IPS-18c (cell line): ENCODE data around the gene DSG3.
"Not testable (repeated sequence)": the region's sequence is repeated elsewhere in the genome, so short reads cannot be mapped to it uniquely, and the experiment has no call there.

ENCODE experiments used
- H3K4me3 ChIP-seq: 2 replicates; pipeline ENCODE4 v1.7.0; 2013; ENCODE audit warnings: low read depth, mild to moderate bottlenecking, low read length, moderate library complexity; ENCODE audit not compliant: insufficient read depth
- H3K9me3 ChIP-seq: one replicate; pipeline ENCODE4 v1.6.1; 2013; ENCODE audit warnings: mild to moderate bottlenecking, low read length, moderate library complexity; ENCODE audit not compliant: control insufficient read depth, insufficient read depth

The DSG3 gene

DNA sequence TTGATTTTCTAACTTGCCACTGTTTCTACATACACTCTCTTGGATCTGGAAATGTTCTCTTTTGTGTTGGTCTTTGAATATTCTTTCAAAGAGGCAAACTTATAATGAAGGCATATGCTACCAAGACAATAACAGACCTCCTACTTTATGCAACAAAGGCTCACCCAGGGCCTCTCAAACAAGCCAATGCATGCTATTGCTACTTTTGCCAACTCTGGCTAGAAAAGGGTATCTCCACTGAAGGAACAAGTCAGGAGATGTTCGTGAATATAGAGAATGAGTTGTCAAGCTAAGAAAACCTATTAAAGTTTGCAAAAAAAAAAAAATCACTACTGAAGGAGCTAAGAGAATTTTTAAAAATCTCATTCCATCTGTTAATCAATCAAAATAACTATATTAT, 34.5 kb downstream of the DSG3 start:
- Histone ChIP-seq H3K9me3 (no peaks in the 10 kb centered on the region), H3K4me3 (no peak overlapping the region)

- Histone ChIP-seq H3K4me3 (no peak overlapping the region), H3K9me3 (no peaks in the 10 kb centered on the region)
These were observed 35.9 kb downstream of the DSG3 start for GRCh38 chr18:31483396-31483795.

DNA sequence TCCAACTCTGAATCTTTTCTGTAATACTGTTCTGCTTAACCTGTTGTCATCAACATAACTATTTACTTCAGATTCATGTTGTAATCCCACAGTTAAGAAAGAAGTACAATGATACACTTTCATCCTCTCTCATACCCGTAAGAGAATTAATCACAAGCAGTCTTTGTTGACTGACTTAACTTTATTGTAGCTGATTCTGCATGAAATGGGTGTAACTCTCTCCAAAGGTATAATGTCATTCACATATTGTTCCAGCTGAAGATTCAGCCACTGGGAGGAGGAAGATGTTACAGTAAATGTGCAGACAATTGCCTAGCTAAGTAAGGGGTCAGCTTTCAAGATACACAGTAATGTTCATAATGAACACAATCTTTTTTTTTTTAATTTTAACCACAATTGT, 36.9 kb downstream of the DSG3 start:
- no peak overlapping the region for H3K4me3 ChIP-seq

DNA sequence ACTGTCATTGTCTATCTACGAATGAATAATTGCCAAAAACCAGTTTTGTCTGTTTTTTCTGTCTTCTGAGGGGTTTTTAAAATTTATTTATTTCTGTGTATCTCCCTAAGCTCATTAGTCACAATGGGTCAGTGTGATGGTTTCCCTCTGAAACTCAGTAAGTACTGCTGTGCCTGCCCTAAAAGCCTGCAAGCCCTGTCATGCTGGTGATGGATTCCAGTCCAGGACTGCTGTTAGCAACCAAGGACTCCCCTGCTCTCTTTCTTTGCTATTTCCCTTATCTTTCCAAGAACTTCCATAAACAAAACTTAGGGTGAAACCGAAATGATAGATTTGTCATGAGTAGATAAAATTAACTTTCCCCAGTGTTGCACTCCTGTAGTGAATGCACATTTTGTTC, 38.6 kb downstream of the DSG3 start:
- H3K9me3 ChIP-seq = no peaks in the 10 kb centered on the region
- no peak overlapping the region for H3K4me3 ChIP-seq

More for the DNA sequence above, 36.9 kb downstream of the DSG3 start:
- H3K9me3 ChIP-seq = no peaks in the 10 kb centered on the region

DNA sequence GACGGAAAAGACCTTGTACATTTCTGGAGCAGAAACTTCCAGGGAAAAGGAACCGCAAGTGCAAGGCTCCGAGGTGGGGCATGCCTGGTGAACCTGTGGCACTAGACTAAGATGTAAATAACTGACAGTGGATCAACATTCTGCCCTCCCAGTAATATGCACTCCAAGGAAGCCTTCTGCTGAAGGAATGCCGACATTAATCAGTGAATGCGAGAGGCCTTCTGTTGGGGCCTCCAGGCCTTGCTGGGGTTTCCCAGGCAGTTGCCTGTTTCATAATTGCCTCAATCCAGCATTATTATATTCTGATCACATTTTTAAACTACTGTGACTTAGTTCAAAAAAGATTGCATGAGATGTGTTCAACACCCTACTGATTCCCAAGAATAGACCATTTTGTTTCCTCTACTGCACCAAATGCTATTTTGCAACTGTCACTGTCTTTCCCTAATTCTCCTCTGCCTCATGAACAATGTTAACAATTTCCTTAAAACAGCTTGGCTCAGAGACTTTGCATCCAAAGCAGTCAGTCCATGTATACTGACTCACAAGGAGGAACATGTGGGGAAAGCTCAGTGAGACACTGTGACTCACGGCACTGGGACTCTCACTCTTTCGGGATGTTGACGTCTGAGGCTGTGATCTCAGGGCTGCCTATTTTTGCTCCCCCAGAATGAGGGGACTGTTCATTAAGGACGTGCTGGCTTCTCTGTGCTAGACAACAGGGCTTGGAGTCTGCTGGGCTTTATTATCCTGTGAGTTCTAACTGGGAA, 39.9 kb downstream of the DSG3 start:
- Histone ChIP-seq H3K4me3 (no peak overlapping the region), H3K9me3 (no peaks in the 10 kb centered on the region)

- Histone ChIP-seq H3K4me3 (no peak overlapping the region), H3K9me3 (no peaks in the 10 kb centered on the region)
These were observed 41.8 kb downstream of the DSG3 start for GRCh38 chr18:31489311-31489710.

DNA sequence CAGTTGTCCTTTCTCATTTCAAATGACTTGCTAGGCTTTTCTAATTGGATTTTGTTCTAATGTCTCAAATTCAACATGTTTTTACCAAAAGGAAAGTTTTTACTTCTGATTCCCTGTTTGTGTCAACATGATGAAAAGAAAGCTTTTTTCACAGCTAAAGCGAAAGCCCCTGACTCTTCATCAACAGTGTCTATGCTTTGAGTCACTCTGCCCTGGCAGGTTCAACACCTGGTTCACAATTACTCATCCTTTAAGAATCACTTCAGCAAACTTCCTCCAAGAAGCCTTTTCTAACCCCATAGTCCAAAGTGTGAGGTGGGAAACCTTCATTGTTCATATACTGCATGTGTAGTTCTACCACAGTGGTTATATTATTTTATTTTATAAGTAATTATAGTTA, 42.8 kb downstream of the DSG3 start:
- Histone ChIP-seq H3K4me3 (no peak overlapping the region), H3K9me3 (no peaks in the 10 kb centered on the region)

- no peak overlapping the region for H3K4me3 ChIP-seq
- H3K9me3 ChIP-seq = no peaks in the 10 kb centered on the region
These were observed 43.3 kb downstream of the DSG3 start for GRCh38 chr18:31490833-31491232.

DNA sequence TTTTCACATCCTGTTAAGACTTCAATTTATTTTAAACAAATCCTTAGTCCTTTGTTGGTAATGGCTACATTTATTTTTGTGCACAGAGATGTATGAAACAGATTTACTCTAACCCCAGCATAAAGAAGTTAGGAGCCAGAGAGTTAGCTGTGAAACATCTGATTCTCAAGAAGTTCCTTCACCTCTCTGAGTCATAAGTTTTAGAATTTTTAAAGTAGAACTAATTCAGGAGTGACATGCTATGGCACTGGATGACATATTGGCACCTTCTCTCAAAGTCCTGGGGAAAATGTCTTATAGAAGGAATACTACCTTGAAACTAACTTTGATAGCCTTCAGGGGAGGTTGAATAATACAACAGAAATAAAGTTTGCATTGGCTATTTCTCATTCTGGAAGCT, 44.0 kb downstream of the DSG3 start:
- no peak overlapping the region for H3K4me3 ChIP-seq
- no peaks in the 10 kb centered on the region for H3K9me3 ChIP-seq

GRCh38 chr18:31492671-31493070, 45.1 kb downstream of the DSG3 start:
- H3K4me3 ChIP-seq = no peak overlapping the region
- H3K9me3 ChIP-seq = no peaks in the 10 kb centered on the region

DNA sequence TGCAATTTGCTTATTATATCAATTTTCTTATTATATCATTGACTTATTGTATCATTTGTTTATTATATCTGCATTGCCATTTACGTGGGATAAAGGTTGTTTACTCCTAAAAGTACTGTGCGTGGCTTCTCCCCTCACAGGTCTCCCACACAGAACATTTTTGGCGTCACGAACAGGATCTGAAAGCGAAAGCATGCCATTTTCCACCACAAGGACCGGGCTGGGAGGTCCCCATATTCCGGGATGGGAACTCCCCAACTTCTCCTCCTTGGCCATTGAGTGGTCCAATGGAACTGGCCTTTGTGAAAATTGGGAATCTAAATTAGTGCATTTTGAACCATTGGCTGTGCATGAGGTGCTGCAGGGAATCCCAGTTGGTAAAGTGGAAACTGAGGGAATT, 45.6 kb downstream of the DSG3 start:
- no peak overlapping the region for H3K4me3 ChIP-seq
- H3K9me3 ChIP-seq = no peaks in the 10 kb centered on the region

- no peak overlapping the region for H3K4me3 ChIP-seq
- no peaks in the 10 kb centered on the region for H3K9me3 ChIP-seq
These were observed 46.4 kb downstream of the DSG3 start for GRCh38 chr18:31493941-31494340.

- H3K4me3 ChIP-seq, H3K9me3 ChIP-seq: not testable (repeated sequence)
These were observed 47.2 kb downstream of the DSG3 start for GRCh38 chr18:31494705-31495244.

DNA sequence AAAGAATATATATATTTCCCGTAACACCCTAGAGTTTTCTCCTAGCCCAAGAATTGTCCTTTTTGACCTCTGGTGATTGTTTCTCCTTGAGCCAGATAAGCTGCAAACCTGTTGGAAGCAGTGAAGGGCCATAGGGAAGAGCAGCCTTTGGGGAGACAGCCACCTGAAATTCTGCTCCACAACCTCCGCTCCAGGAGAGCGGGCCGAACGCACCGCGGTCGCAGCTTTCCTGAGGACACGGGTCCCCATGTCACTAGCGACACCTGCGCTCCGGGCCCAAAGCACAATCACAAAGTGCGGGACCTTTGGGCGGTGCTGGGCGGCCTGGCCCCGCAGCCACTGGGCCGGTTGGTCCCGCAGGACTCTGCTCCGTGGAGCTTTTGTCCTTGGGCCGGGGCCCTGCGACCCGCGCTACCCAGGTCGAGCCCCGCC, 49.9 kb downstream of the DSG3 start:
- peak overlapping the region; percentile 90 for H3K4me3 ChIP-seq
- no peaks in the 10 kb centered on the region for H3K9me3 ChIP-seq

DNA sequence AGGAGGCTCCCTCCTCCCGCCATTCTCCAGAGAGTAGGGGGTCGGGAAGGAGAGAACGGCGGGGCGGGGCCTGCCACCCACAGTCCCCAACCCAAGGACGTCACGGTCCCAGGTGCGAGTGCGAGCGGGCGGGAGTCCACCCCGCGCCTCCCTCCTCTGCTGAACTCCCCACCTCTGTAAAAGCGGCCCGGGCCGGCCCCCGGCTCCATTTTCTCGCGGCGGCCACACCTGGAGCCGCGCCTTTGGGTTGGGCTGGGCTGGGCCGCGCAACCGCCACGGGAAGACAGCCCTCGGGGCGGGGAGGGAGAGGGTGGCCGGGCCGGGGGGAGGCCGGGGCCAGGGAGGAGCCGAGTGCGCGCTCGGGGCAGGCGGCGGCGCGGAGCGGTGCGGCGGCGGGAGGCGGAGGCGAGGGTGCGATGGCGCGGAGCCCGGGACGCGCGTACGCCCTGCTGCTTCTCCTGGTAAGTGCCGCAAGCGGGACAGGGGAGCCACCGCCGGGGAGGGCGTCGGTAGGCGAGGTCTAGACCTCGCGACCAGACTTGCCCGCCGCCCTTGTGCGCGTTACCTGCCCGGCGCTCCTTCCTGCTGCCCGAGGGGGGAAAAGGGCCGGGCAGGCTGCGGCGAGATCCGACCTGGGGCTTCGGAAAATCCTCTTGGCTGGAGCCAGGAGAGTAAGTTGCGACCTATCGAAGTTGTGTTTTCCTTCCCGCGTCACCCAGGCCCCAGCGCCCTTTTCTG, 50.5 kb downstream of the DSG3 start, which contains the start of gene DSG2:
DSG2 (plus strand) TSS at position 342 of the 738 bp plus-strand sequence; CDS start at position 417, 75 bp downstream.
- Histone ChIP-seq H3K9me3 (no peaks in the 10 kb centered on the region), H3K4me3 (peak within 1 kb of the TSS; percentile 90)

DNA sequence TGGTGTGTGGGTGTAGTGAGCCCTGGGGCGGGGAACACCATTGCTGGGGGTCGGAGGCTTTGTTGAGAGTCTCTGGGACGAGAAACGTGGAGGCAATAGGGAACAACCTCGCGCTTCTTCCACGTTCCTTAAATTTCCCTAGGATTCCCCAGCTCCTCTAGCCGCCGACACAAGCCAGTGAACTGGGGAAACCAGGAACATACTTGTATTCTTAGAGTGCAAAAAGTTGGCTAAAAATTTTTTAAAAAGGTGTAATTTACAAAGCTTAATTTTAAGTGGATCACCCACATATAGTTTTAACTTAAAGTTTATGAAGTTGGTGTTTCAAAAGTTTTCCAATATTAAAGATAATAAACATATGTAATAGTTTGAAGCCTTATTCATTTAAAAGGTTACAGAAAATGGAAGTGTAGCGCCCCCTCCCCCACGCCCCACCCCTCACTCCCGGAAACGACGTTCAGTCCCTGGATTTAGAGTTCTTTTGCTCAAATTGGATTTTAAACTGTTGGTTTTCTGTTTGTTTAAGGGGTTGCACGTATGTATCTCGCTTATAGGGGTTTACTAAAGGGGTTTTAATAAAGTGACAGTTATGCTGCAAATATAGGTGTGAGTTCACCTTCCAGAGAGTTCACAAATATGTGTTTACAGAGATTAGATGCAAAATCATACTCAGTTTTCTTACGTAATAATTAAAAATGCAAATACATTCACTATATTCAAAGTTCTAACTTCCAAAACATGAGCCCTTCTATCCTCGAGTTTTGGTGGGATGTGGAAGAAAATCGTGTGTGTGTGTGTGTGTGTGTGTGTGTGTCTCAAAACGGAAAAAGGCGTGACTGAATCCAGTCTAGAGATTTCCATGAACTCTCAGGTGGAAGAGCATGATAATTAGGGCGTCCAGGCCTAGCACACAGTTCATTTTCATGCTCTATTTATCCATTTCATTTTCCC, 51.3 kb downstream of the DSG3 start:
- H3K4me3 ChIP-seq = peak overlapping the region; percentile 90

GRCh38 chr18:31500051-31500688, 52.6 kb downstream of the DSG3 start:
- Histone ChIP-seq H3K4me3 (no peak overlapping the region), H3K9me3 (no peaks in the 10 kb centered on the region)

More for the DNA sequence above, 51.3 kb downstream of the DSG3 start:
- no peaks in the 10 kb centered on the region for H3K9me3 ChIP-seq
